HG03066 (cell line): ENCODE measurements around the gene RCAN3.
"Not testable (repeated sequence)": the region's sequence is repeated elsewhere in the genome, so short reads cannot be mapped to it uniquely, and the experiment has no call there.

Experiments
- ATAC-seq: cut with Tn5 transposase; IDR thresholded peaks from one replicate; pipeline ENCODE4 v1.9.1; 2021; ENCODE audit warnings: low read depth; ENCODE audit not compliant: unreplicated experiment

Gene RCAN3

DNA sequence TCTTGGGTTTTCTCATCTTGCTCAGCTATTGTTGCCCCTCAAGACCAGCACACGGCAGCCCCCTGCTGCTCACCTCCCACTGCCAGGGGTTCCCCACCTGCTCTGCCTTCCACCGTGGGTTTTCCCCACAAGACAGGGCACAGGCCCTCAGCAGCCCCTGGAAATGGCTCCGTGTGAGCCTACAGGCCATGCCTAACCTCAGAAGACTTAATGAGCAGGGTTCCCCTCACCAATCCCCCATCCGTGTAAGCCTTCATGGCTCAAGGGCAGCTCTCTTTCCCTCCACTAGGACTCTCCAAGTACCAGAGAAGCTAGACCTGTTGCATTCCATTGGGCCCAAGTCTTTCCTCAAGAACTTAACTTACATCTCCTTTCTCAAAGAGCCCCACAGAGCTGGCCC is 18.4 kb upstream of the RCAN3 start:
- no peak for ATAC-seq

DNA sequence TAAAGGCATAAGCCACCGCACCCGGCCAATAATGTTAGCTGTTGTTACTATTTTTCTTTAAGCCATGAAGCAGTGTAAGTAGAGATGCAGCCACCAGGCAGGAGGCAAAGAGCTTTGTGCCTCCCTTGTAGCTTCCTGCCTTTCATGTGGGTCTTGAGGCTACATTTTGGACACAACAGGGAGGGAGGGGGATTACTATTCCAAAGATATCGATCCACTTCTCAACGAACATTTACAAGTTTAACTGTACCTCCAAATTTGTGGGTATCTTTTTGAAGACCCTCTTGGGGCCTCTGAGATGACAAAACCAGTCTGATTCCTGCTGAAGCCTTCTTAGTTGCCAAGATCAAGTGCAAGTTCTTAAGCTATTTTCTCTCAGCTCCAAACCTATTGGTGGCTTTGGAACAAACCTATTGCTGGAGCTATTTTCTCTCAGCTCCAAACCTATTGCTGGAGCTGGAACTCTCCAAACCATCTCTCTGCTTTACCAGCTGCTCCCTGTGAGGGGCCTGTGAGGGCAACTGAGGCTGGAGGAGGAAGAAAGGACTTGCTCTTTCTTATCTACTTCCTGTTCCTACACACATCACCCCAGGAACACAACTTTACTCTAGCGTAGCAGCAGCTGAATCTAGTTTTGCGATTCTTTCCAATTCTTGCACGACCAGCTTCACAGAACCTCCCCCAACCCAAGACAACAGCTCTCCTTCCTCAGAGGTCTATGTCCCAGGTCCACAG is 16.1 kb upstream of the RCAN3 start:
- ATAC-seq = no peak

DNA sequence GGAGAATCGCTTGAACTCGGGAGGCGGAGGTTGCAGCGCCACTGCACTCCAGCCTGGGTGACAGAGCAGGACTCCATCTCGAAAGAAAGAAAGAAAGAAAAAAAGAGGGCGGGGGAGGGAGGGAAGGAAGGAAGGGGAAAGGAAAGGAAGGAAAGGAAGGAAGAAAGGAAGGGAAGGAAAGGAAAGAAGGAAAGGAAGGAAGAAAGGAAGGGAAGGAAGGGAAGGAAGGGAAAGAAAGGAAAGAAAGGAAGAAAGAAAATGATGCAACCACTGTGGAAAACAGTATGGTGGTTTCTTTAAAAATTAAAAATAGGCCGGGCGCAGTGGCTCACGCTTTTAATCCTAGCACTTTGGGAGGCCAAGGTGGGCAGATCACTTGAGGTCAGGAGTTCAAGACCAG is 15.2 kb upstream of the RCAN3 start:
- ATAC-seq = no peak

DNA sequence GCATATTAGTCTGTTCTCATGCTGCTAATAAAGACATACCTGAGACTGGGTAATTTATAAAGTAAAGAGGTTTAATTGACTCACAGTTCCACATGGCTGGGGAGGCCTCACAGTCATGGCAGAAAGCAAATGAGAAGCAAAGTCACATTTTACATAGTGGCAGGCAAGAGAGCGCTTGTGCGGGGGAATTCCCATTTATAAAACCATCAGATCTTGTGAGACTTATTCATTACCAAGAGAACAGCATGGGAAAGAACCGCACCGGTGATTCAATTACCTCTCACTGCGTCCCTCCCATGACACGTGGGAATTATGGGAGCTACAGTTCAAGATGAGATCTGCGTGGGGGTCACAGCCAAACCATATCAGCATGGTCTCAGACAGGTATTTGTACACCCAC is 14.5 kb upstream of the RCAN3 start:
- not testable (repeated sequence) for ATAC-seq

DNA sequence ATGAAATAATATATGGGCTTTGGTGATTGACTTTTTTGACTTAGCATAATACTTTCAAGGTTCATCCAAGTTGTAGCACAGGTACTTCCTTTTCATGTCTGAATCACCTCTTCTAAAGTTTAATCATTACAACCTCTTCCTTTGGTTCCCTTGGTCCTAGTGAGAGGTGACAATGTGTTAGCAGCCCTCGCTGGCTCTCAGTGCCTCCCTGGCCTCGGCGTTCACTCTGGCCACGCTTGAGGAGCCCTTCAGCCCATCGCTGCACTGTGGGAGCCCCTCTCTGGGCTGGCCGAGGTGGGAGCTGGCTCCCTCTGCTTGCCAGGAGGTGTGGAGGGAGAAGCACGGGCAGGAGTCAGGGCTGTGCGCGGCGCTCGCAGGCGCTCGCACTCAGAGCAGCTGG is 13.0 kb upstream of the RCAN3 start:
- no peak for ATAC-seq

DNA sequence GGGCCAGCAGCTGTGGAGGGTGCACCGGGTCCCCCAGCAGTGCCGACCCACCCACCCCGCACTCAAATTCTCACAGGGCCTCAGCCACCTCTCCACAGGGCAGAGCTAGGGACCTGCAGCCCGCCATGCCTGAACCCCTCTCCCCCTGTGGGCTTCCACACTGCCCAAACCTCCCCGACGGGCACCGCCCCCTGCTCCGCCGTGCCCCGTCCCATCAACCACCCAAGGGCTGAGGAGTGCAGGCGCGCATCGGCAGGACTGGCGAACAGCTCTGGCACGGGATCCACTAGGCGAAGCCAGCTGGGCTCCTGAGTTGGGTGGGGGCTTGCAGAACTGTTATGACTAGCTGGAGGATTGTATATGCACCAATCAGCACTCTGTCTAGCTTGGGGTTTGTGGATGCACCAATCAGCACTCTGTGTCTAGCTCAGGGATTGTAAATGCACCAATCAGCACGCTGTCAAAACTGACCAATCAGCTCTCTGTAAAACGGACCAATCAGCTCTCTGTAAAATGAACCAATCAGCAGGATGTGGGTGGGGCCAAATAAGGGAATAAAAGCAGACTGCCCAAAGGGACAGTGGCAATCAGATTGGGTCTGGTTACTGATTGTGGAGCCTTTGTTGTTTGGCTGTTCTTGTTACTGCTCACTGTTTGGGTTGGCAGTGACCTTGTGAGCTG is 12.4 kb upstream of the RCAN3 start:
- ATAC-seq = no peak

DNA sequence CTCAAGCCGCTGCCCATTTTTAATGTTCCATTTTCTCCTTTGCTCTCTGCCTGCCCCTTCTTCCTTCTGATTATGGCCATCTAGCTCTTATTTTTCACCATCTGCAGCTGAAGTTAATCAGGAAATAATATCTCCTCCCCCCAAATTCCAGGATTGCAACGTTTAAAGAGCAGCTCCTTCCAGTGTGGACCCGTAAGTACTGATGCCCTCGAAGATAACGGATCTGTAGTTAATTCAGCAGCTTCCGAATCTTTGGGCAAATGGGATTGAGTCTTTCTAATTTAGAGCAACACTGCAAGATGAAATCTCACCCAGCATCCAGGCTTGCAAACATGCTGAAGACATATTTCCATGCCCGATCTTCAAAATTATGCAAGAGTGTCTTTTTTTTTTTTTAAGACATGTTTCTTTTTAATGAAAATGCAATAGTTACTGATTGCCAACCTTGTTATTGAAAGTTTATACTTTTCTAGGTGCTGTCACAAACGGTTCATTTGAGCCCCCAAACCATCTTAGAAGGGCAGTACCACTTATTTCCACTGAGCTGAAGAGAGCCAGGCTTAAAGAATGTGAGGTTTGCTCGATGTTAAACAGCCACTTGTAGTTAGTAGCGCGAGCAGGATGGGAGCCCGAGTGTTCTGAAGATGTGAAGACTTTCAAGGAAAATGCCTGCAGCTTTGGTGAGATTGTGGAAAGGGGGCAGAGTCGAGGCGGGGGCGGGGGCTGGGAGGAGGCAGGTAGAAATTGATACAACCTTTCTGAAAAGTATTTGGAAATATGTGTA is 10.9 kb upstream of the RCAN3 start:
- no peak for ATAC-seq

DNA sequence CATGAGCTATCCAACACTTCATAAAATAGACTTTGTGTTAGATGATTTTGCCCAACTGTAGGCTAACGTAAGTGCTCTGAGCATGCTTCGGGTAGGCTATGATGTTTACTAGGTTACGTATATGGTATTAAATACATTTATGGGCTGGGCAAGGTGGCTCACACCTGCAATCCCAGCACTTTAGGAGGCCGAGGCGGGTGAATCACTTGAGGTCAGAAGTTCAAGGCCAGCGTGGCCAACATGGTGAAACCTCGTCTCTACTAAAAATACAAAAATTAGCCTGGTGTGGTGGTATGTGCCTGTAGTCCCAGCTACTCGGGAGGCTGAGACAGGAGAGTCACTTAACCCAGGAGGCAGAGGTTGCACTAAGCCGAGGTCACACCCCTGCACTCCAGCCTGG is 9.7 kb upstream of the RCAN3 start:
- ATAC-seq = not testable (repeated sequence)

DNA sequence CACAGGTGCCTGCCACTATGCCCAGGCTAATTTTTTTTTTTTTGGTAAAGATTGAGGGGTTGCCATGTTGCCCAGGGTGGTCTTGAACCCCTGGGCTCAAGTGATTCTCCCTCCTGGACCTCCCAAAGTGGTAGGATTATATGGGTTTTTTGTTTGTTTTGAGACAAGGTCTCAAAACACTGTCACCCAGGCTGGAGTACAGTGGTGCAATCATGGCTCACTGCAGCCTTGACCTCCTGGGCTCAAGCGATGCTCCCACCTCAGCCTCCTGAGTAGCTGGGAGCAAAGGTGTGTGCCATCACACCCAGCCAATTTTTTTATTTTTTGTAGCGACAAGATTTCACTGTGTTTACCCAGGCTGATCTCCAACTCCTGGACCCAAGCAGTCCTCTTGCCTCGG is 8.9 kb upstream of the RCAN3 start:
- ATAC-seq = no peak

DNA sequence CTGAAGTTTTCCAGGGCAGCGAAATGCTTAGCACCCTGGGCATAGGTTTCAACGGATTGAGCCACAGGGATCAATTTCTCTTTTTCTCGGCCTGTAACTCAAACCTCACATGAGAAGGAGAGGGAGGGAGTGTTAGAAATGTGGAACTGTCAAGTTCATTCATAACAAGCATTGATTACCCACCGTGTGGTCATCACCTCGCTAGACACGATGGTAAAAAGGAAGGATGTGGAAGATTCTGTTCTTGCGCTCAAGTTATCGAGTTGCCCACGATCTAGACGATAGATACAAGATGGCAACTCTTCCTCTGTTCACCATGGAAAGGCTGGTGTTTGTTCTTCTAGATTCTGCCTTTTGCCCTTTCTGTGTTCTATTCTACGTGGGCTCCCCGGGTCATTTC is 4.0 kb upstream of the RCAN3 start:
- ATAC-seq = no peak

DNA sequence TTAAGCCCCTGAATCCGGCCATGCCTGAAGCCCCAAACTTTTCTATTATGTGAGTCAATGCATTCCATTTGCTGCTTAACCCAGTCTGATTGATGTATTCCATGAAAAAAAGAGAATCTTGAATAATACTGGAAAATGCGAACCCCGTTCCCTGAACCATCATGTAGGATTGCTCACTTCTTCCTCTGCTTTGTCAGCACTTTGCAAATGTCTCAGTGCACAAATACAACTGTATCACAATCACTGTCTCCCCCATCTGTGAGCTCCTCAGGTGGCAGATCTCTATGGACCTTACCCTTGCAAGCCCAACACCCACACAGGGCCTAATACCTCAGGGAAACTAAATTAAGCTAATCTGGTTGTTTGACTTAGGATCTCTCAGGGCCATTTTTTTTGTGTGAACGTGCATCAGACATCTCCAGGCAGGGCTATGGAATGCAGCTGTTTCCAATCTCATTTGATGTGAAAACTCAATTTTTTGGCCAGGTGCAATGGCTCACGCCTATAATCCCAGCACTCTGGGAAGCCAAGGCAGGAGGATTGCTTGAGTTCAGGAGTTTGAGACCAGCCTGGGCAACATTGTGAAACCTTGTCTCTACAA is 2.1 kb upstream of the RCAN3 start:
- ATAC-seq = no peak

DNA sequence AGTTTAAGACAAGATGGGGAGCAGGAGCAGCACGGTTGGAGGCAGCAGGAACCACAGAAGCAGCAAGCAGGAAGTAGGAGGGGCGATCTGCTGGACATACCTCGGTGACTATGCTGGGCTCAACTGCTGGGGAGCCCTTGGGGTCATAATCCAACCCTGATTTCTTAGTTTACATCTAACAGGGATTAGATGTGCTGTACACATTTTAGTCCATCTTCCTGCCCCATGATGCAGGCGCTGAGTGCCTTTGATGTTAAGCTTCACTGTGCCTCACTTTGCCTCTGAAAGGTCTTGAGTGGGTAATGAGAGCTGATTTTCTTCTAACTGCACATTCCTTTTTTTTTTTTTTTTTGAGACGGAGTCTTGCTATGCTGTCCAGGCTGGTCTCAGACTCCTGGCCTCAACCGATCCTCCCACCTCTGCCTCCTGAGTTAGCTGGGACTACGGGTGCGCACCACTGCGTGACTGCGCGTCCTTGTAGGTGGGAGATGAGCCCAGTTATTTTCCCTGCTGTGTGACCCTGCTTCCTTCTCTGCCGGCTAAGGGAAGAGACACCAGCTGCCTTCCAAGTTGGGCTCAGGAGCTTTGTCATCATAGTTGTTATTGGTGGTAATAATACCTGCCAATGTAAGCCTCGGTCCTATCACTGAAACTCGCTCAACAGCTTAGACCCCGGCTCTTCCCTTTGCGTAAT is 1.1 kb upstream of the RCAN3 start:
- no peak for ATAC-seq

DNA sequence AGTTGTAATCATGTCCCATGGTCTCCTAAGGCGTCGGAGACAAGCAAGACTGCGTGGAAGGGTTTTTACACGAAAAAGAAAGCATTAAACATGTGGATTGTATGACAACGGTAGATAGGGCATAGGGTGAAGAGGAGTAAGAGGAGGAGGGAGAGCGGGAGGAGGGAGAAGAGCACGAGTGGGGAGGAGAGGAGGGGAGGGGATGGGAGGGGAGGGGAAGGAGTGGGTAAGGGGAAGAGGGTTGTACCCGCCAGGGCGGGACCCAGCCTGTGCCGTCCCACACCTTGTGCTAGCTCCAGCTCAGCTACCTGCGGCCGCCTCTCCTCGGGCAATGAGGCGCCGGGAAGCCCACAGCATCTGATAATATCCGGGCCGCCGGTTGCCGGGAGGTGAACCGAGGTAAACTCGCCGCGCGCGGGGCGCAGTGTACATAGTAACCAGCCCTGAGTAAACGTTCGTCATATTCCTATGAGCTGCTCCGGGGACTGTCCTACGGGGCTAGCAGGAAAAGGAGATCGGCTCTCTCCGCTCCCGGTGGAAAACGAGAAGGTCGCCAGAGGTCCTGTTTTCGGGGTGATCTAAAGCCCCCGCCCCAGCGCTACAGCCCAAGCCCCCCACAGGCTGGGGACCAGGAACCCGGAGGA is 449 bp upstream of the RCAN3 start:
- ATAC-seq = no peak

DNA sequence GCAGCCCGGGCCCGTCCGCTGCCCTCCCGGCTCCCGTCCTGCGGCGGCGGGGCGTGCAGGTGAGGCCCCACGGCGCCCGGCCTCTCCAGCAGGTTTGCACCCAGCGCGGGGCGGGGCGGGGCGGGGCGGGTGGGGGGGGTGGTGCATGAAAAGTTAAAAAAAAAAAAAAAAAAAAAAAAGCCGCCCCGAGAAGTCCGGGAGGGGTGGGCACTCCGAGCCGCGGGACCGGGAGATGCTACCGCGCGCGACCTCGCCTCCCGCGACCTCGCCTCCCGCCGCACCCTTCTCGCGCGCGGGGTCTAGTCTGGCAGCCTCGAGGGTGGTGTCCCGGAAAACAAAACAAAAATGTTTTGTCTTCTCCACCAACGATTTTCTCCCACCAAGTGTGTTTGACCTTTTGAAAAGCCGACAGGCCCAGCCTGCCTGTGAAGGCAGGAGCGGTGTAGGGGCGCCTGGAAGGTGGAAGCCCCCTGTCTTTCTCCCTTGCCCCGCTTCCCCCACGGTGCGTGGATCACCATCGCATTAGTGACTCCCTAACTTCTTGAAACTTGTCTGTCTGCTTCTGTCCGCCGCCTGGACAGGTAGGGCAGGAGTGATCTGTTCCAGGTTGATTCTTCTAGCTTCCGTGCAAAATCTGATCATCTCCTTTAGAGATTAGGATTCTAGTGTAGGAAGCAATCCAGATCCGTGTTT is 569 bp downstream of the RCAN3 start:
- no peak for ATAC-seq

DNA sequence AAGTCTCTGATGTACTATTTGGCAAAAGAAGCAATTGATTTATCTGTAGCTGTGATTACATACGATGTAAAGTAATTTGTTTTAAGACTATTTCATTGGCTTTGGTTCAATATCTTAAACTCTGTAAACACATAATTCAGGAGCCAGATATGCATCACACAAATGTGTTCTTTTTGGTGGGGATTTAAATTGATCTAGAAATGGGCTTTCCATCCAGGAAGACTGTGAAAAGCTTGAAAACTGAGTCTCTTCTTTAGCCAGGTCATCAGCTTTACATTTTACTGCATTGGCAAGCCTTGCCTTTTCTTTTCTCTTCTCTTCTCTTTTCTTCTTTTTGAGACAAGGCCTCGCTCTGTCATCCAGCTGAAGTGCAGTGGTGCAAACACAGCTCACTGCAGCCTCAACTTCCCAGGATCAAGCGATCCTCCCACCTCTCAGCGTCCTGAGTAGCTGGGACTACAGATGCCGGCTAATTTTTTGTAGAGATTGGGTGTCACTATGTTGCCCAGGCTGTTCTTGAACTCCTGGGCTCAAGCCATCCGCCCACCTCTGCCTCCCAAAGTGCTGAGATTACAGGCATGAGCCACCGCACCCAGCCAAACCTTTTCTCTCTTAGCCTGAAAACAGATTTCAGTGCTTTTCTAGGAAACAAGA is 1.4 kb downstream of the RCAN3 start:
- ATAC-seq = no peak

DNA sequence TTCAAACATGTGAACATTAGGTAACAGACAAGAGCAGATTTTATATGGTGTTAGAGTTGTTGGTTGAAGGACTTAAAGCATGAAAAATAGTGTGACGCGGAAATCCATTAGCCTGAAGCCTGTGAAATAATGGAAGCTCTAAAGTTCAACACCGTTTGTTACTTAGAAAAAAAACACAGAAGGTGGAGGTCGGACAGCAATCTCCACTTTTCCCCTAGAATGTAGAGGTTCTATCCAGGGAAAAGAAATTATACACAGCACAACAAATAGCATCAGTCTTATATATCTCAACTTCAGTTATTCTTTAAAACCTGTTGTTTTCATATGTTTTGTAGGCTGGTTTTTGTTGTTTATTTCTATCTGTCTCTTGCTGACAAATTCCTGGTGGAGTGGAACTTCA is 1.9 kb downstream of the RCAN3 start:
- no peak for ATAC-seq

DNA sequence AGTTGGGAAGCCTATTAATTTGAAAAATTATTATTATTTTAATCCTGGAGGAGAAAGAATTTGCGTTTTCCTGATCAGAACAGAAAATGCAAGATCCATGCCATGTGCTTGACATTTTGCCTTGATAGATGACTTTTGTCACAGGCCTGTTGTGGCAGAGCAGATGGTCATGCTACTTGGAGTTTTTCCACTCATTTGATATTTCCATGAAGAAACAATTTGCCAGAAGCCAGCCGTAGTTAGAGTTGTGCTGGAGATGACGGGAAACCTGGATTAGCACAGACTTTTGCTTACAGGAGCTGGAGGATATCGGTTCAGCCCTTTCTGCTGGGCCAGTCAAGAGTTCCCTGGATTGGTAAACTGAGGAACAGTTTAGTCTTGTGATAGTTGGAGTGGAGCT is 3.2 kb downstream of the RCAN3 start:
- no peak for ATAC-seq

DNA sequence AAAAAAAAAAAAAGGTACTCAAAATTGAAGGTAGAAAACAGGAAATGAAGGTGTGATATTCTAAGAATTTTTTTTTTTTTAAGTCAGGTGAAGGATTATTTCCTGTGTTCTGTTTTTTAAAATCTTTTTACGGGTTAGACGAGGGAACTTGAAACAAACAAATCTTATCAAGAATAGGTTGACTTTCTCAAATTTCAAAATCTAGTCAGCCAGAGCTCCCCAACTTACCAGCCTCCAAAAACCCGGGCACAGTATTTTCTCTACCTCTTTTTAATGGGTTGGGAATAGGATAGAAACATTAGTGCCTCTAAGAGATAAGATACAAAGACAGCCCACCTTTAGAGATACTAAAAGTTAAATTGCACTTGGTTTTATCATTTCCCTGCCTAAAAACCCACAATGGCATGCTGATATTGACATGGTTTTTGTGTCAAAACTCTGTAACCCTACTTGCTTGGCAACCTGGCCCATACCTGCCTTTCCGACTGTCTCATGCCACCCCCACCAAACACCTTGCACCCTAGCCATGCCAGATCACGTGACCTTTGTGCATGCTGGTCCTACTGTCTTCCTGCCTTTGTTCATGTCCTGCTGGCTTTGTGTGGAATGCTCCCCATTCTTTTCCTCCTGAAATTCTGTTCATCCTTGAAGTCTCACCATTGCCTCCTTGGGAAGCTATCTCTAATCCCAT is 4.2 kb downstream of the RCAN3 start:
- no peak for ATAC-seq

DNA sequence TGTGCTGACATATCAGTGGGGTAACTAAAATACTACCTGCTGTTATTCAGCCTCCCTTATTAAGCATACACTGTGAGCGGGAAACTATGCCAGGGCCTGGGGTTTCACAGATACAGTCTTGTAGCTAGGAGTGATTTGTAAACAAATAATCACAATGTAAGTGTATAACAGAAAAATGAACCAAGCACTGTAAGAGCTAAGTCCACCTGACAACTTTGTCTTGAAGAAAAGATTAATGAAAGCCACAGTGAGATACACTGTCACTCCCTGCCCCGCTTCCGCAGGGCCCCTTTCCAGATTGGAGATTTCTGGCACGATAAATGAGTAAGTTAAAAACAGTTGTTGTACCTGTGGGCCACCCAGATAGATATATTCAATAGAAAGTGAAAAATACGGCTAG is 4.8 kb downstream of the RCAN3 start:
- ATAC-seq = no peak
